ENCODE measurements around the gene COG4. TPM values are rescaled to one million over a fixed set of nuclear protein-coding genes. Genes with fewer than 3 reads are reported as not detected.
A peak's percentile ranks its signal among the peaks of the same experiment; 100 is the strongest.

Gene COG4
- total and polyA plus RNA-seq, 2 experiments from 2014 or later = 28.8 to 38.1 TPM

DNA sequence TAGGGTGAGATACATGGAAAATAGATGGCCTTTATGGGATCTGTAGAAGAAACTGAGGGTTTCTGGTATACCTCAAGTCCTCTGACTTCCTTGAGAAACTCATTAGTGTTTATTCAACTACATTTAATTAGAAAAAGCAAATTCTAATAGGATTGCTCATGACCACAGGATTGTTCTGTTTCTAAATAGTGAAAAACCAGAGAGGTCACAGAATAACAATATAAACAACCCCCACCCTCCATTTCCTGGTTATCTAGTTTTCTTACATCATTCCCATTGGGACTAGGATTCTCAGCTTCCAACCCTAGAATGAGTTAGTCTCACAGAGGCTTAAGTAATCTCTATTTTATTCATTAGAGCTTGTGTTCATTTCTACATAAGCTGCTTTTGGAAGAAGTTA lies 30.3 kb upstream of the COG4 start:
- ATAC-seq = no peak
- Histone ChIP-seq H3K27ac (ENCODE audit: low read depth) (peak overlapping the region; percentile 68; the same call in 1 of the 2 replicates), H3K4me3 (no peak overlapping the region), H3F3A (replicated peaks; ENCODE audit: low read depth) (peaks cover 40% of the 10 kb centered on the region), H3K4me2 (no peak overlapping the region), H3K36me3 (ENCODE audit: insufficient read depth) (peaks cover 94% of the 10 kb centered on the region), H4K20me1 (replicated peaks; ENCODE audit: insufficient read depth) (peaks cover 61% of the 10 kb centered on the region), H3K79me2 (replicated peaks; ENCODE audit: insufficient read depth) (peaks cover 73% of the 10 kb centered on the region), H3K27me3 (ENCODE audit: insufficient read depth) (no peaks in the 10 kb centered on the region), H3K4me1 (ENCODE audit: insufficient read depth) (no peaks in the 10 kb centered on the region; the same call in 1 of the 2 replicates), H3K9me2 (ENCODE audit: insufficient read depth) (no peaks in the 10 kb centered on the region), H2AFZ (no peak overlapping the region)
- Mint-ChIP-seq H3K36me3 (ENCODE audit: low read depth) (peaks cover 96% of the 10 kb centered on the region), H3K4me1 (peaks cover 9% of the 10 kb centered on the region; the same call in 2 of the 3 replicates), H3K27ac (peak overlapping the region; percentile 83), H3K4me3 (no peak overlapping the region), H3K27me3 (ENCODE audit: insufficient read depth, low read depth, poor library complexity) (no peaks in the 10 kb centered on the region), H3K9me3 (no peaks in the 10 kb centered on the region)
- TF ChIP-seq ZNF462 (CRISPR knock-in tag; IDR thresholded peaks at IDR 0.05) (no peak), EZH2phosphoT487 (IDR thresholded peaks at IDR 0.05; ENCODE audit: unreplicated experiment) (no peak), CTCF (conservative IDR thresholded peaks at IDR 0.05; ENCODE audit: low read depth in 2 of 2) (no peak), NANOG (IDR thresholded peaks at IDR 0.05; ENCODE audit: borderline replicate concordance) (no peak), CREB1 (CRISPR knock-in tag; IDR thresholded peaks at IDR 0.05; ENCODE audit: low read depth) (no peak), EZH2 (IDR thresholded peaks at IDR 0.05; ENCODE audit: low read depth, unreplicated experiment) (no peak), JUNB (IDR thresholded peaks at IDR 0.05; ENCODE audit: unreplicated experiment) (no peak), ETS1 (IDR thresholded peaks at IDR 0.05) (no peak), ZNF331 (CRISPR knock-in tag; IDR thresholded peaks at IDR 0.05; ENCODE audit: low read depth) (no peak), POLR2AphosphoS5 (IDR thresholded peaks at IDR 0.05; ENCODE audit: low read depth) (no peak), STAT1 (IDR thresholded peaks at IDR 0.05; ENCODE audit: unreplicated experiment) (no peak), ZNF114 (CRISPR knock-in tag; IDR thresholded peaks at IDR 0.05) (no peak)
- TF ChIP-seq, protein P1, sequence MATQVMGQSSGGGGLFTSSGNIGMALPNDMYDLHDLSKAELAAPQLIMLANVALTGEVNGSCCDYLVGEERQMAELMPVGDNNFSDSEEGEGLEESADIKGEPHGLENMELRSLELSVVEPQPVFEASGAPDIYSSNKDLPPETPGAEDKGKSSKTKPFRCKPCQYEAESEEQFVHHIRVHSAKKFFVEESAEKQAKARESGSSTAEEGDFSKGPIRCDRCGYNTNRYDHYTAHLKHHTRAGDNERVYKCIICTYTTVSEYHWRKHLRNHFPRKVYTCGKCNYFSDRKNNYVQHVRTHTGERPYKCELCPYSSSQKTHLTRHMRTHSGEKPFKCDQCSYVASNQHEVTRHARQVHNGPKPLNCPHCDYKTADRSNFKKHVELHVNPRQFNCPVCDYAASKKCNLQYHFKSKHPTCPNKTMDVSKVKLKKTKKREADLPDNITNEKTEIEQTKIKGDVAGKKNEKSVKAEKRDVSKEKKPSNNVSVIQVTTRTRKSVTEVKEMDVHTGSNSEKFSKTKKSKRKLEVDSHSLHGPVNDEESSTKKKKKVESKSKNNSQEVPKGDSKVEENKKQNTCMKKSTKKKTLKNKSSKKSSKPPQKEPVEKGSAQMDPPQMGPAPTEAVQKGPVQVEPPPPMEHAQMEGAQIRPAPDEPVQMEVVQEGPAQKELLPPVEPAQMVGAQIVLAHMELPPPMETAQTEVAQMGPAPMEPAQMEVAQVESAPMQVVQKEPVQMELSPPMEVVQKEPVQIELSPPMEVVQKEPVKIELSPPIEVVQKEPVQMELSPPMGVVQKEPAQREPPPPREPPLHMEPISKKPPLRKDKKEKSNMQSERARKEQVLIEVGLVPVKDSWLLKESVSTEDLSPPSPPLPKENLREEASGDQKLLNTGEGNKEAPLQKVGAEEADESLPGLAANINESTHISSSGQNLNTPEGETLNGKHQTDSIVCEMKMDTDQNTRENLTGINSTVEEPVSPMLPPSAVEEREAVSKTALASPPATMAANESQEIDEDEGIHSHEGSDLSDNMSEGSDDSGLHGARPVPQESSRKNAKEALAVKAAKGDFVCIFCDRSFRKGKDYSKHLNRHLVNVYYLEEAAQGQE (IDR thresholded peaks at IDR 0.05; ENCODE audit: unreplicated experiment) = no peak
- DNase-seq (ENCODE audit: low spot score) = no peak
